Measurements from ENCODE around the gene KCNT1. TPM values are rescaled to one million over a fixed set of nuclear protein-coding genes. Genes with fewer than 3 reads are reported as not detected.

KCNT1 gene
- total and polyA plus RNA-seq, 8 donors: 0.05 to 1.1 (median 0.11) TPM

- DNase-seq (peak in 2 of 6 donors; percentile 12 to 50), ATAC-seq (no peak), FAIRE-seq (no peak)
- no peak for TF ChIP-seq CTCF (IDR thresholded peaks at IDR 0.05)
- 74 to 87% methylated on average over 10 of the region's 10 CpGs for WGBS, 2 donors
- Histone ChIP-seq H3K4me3 (no peak overlapping the region), H3K36me3 (no peaks in the 10 kb centered on the region), H3K27ac (no peak overlapping the region), H3K9me3 (no peaks in the 10 kb centered on the region), H3K27me3 (no peaks in the 10 kb centered on the region), H3K4me1 (no peaks in the 10 kb centered on the region)
- intact Hi-C loops (cut with DNase I): no loop called here
Observed at GRCh38 chr9:135798263-135798585, 96.2 kb downstream of the KCNT1 start.

- no peaks in the 10 kb centered on the region for H3K9me3 ChIP-seq
- H3K27me3 ChIP-seq: no peaks in the 10 kb centered on the region
- FAIRE-seq (no peak), ATAC-seq (no peak), DNase-seq (no peak)
- H3K36me3 ChIP-seq: no peaks in the 10 kb centered on the region
- intact Hi-C loops (cut with DNase I): no loop called here
- 84 to 95% methylated on average over 13 of the region's 13 CpGs for WGBS, 2 donors
- TF ChIP-seq CTCF (IDR thresholded peaks at IDR 0.05): no peak
- H3K4me3 ChIP-seq: no peak overlapping the region
- H3K4me1 ChIP-seq: no peaks in the 10 kb centered on the region
- no peak overlapping the region for H3K27ac ChIP-seq
Observed at GRCh38 chr9:135799261-135799660, 97.3 kb downstream of the KCNT1 start.

- Histone ChIP-seq H3K4me3 (no peak overlapping the region), H3K27me3 (no peaks in the 10 kb centered on the region), H3K36me3 (no peaks in the 10 kb centered on the region), H3K4me1 (no peaks in the 10 kb centered on the region), H3K27ac (no peak overlapping the region), H3K9me3 (no peaks in the 10 kb centered on the region)
- intact Hi-C loops (cut with DNase I): no loop called here
- no peak for TF ChIP-seq CTCF (IDR thresholded peaks at IDR 0.05)
- 78 to 85% methylated on average over 6 of the region's 6 CpGs for WGBS, 2 donors
- ATAC-seq (no peak), FAIRE-seq (no peak), DNase-seq (no peak)
Observed at GRCh38 chr9:135801070-135801469, 99.1 kb downstream of the KCNT1 start.

- ATAC-seq (no peak), DNase-seq (peak in 3 of 6 donors; percentile 16 to 46 (median 41)), FAIRE-seq (no peak)
- no peaks in the 10 kb centered on the region for H3K9me3 ChIP-seq
- intact Hi-C loops (cut with DNase I): no loop called here
- no peaks in the 10 kb centered on the region for H3K4me1 ChIP-seq
- no peaks in the 10 kb centered on the region for H3K27me3 ChIP-seq
- H3K27ac ChIP-seq: no peak overlapping the region
- 68 to 81% methylated on average over 18 of the region's 18 CpGs for WGBS, 2 donors
- no peaks in the 10 kb centered on the region for H3K36me3 ChIP-seq
- H3K4me3 ChIP-seq: no peak overlapping the region
- TF ChIP-seq CTCF (IDR thresholded peaks at IDR 0.05): no peak
Observed at GRCh38 chr9:135802876-135803419, 101.0 kb downstream of the KCNT1 start.

GRCh38 chr9:135803441-135803840 is 101.5 kb downstream of the KCNT1 start:
- no peak for FAIRE-seq
- Histone ChIP-seq H3K27ac (no peak overlapping the region), H3K36me3 (no peaks in the 10 kb centered on the region), H3K4me1 (no peaks in the 10 kb centered on the region), H3K4me3 (no peak overlapping the region), H3K27me3 (no peaks in the 10 kb centered on the region), H3K9me3 (no peaks in the 10 kb centered on the region)
- peak in 1 of 6 donors; percentile 34 for DNase-seq
- intact Hi-C loops (cut with DNase I): no loop called here
- 89 to 97% methylated on average over 10 of the region's 10 CpGs for whole genome bisulfite sequencing, 2 donors
- no peak for TF ChIP-seq CTCF (IDR thresholded peaks at IDR 0.05)
- no peak for ATAC-seq

All from pancreas (tissue), 10 donors.